CD4-positive, alpha-beta T cell treated with Interleukin-17A for 4 hours (primary cell): ENCODE measurements around the gene ABCB1.
"Not testable (repeated sequence)": the region's sequence is repeated elsewhere in the genome, so short reads cannot be mapped to it uniquely, and the experiment has no call there.

Experiments used
- DNase-seq: peaks from one replicate; pipeline ENCODE4 v3.0.0-alpha.2; 2020; ENCODE audit warnings: mixed read lengths

Gene ABCB1

DNA sequence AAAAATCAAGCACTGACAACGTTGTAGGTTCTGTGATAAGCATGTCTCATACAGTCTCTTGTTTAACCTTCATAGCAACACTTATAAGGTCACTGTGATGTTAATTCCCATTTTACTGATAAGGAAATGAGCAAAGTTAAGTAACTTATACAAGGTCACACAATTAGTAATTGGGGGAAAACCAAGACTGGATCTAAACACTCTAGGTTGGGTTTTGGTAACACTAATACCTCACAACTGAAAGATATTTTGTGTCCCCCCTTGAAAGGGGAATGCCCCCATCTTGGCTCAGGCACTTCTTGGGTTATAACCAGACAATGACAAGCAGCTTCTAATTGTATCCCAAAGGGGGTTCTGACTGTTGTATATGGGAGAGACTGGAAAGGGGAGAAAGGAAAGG is 89.2 kb downstream of the ABCB1 start:
- no peak for DNase-seq

DNA sequence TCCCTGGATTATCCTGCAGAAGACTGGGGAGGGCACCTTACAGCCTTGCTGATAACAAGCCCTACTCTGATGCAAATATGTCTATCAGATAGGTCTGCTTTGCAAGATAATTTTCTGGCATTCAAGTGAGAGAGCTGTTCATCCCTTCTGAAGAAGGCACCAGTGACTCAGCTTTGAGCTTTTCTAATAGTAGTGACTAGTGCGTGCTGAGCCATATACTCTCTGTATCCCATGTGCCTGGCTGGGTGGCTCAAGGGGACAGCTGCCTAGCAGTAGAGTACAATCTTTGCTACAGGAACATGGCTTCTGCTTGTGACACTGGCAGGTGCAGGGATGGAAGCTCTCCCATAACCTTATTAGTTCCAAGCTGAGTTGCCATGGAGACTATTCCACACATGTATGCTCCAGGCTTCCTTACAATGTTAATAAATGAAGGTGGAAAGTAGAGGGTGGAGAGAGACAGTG is 90.2 kb downstream of the ABCB1 start:
- DNase-seq: no peak

DNA sequence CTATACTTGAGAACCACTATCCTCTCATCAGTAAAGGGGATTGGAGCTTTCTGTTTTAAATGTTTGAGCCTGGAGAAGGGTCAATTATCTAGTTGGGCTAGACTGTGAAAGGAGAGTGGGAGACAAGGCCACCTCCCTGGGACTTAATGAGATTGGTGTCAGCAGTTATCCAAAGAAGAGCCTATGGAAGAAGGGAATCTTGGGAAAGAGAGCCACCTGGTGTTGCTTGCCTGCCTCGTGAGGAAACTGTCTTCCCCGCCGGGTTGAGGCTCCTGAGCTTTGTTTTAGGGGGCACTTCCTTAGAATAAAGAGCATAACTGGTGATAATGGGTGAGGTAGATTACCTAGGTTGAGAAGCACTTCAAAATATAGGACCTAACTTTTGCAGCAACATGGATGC is 93.2 kb downstream of the ABCB1 start:
- no peak for DNase-seq

DNA sequence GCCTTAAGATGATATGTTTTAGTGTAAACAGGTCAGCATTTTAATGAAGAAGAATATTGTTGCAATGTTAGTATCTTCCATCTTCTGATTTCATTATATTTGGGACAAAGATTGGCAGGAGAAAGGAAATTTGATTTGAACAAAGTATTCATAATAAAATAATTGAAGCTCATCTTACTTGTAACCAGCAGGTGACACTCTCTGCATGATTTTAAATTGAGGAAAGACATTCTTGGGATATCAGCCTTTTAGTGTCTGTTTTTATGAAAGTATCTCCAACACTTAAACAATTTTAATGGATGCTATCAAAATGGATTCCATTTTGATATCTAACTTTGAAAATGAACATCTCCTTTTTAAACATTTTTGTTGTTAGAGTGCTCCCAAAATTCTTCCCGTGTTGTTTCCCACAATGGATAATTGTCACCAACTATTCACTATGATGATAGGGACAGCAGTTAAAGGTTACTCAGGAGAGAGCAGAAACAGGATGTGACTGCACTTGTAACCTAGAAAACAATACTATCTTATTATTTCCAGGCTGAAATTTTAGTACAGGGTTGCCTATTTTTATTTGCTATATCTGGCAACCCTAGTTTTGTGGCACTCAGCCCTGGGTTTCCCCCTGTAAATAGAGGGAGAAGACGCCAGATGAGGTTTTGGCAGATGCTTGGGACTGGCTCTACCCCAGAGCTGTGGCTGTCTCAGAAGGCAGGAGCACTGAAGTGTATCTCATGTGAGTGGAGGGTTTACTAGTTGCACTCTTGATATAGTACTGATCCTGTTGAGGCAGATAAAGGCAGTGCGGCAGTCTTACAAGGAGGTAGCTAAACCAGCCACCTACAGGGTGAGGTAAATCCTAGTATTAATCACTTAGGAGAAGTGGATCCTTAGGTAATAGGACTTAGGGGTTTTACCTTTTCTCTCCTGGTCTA is 94.2 kb downstream of the ABCB1 start:
- no peak for DNase-seq

DNA sequence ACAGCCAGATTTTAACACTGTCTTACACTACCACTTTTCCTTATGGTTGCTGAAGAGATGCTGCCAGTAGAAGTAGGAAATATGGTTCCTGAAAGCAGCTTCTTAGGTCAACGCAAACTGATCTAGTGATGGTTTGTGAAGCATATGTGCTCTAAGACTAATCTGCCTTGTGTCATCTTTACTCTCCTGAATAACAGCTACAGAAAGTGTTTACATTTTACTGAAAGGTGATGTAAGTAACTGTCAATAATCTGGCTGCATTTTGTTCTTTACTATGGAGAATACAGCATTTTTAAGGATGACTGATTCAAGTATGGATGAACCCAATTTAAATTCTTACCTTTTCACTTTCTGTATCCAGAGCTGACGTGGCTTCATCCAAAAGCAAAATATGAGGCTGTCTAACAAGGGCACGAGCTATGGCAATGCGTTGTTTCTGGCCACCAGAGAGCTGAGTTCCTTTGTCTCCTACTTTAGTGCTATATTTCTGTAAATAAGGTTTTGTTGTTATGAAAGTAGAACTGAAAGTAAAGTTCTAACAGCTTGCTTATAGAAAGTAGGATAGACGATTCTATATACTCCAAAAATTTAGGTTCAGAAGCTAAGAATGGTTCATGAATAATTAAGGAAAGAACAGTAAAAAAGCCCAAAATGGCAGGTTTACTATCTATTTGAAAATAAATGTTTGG is 95.0 kb downstream of the ABCB1 start:
- DNase-seq: no peak

DNA sequence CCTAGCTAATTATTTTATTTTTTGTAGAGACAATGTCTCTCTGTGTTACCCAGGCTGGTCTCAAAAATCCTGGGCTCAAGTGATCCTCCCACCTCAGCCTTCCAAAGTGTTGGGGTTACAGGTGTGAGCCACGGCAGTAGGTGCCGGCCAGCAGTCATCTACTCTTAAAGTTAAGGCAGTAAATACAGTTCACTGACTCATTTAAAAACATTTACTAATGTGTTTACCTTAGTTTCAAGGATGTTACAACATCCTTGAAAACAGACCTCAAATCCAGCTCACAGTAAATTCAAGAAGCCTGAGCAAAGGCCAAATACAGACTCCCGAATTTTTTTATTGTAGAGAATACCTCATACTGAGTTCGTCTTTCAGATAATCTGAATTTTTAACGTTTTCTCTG is 95.6 kb downstream of the ABCB1 start:
- DNase-seq: no peak

DNA sequence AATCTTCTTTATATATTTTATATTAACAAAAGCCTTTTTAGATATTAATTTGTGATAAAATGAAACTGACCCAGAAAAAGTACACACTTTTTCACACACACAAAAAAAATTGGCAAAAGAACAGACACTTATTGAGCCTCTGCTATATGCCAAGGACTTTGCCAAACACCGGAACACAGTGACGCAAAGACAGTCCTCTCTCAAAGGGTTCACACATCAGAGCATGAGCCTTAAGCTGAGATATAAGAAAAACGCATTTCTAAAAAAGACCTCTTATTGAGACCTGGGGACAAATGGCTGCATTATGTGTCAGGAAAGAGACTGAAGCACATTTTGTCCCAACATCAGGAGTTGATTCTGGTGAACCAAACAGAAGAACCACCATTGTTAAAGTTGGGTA is 101.2 kb downstream of the ABCB1 start:
- no peak for DNase-seq

DNA sequence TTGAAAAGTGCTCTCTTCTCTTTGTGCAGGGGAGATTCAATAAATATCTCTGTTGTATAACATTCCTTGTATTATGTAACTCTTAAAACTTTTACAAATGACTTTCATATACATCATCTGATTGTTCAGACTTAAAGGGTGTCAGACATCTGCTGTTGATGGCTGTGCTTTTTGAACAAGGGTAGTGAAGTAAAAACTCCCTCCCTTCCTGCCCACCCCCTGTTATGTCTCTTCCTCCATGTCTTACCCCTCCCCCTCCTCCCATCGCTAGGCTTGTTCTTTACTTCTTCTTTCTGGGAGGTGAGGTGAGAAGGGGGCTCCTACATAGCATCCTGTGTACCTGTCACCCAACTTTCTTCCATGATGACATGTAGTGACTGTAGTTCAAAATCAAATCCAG is 101.8 kb downstream of the ABCB1 start:
- DNase-seq: no peak

DNA sequence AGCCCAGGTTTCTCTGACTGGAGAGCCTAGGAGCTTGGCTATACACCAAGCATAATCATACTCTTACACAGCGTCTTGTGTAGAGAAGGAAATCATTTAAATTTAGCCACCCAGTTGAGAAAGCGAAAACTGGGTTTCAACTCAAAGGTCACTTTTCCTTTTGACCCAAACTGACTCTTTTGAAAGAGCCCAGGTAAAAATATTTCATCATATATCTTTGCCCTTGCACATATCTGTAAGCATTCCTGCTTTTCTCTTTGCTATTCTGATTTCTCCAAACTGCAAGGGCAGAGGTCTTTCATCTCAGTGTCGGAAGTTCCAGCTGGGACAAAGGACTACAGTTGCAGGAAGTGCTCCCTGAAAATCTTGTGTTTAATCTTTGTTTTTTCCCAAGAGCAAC is 103.2 kb downstream of the ABCB1 start:
- DNase-seq: no peak

DNA sequence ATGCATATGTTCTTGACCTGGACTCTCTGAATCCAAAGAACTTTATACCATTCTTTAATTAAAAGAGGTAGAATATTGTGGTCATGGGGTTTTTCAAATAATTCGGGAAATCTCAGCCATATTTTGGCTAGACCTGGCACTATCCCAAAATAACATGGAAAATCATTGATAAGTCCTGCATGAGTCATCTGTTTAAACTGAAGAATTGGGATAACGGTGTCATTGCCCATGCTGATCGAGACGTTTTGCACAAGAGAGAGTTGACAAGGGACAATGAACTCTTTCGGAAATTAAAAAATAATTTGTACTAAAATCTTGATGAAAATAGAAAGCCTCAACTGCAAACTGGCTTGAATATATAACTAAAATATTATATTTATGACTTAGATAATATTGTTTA is 105.3 kb downstream of the ABCB1 start:
- no peak for DNase-seq

DNA sequence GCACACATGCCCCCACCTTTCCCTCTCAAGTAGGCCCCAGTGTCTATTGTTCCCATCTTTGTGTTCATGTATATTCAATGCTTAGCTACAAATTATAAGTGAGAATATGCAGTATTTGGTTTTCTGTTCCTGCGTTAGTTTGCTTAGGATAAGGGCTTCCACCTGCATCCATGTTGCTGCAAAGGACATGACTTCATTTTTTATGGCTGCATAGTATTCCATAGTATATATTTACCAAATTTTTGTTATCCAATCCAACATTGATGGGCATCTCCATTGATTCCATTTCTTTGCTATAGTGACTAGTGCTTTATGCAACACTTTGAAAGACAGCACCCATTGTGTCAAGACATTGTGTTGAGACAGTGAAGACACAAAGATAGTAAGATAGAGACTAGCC is 106.2 kb downstream of the ABCB1 start:
- no peak for DNase-seq

DNA sequence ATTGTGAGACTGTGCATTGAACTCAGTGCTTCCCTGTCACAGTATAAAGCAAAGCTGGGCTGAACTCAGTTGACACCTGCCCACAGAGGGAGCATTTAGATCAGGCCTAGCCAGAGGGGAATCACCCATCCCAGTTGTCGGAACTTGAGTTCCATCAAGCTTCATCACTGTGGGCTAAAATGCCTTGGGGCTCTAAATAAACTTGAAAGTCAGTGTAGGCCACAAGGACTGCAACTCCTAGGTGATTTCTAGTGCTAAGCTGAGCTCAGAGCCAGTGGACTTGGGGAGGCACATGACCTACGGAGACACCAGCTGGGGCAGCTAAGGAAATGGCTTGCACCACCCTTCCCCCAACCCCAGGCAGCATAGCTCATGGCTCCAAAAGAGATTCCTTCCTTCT is 117.6 kb downstream of the ABCB1 start:
- DNase-seq: no peak

DNA sequence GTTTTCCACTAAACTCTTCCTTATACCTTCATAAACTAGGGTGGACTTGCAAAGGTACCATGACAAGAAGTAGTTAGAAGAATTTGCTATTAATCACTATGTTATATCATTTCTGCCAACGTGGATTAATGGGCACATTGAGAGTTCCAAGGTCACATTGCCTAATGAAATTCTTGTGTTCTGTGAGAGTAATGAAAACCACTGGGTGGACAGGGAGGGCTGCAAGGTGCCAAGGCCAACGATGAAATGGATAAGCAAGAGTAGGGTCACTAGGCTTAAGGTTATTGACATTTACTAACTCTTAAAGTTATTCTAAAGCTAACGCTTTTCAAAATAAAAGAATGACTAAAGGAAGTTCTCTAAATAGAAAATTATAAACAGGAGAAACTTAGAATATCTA is 118.6 kb downstream of the ABCB1 start:
- no peak for DNase-seq

DNA sequence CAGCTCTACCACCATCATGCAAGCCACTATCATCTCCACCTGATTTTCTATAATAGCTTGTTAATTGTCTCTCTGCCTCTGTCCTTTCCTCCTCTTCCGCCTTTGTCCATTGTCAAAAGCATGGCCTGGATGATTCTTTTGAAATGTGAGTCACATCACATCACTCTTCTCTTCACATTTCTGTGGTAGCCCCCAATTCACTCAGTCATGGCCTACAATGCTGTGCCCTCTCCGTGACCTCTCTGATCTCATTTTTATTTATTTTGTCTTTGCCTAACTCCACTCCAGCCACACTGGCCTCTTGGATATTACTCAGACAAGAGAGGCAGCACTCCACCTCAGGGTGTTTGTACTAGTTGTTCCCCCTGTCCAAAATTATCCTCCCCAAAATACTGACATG is 120.3 kb downstream of the ABCB1 start:
- DNase-seq: no peak

DNA sequence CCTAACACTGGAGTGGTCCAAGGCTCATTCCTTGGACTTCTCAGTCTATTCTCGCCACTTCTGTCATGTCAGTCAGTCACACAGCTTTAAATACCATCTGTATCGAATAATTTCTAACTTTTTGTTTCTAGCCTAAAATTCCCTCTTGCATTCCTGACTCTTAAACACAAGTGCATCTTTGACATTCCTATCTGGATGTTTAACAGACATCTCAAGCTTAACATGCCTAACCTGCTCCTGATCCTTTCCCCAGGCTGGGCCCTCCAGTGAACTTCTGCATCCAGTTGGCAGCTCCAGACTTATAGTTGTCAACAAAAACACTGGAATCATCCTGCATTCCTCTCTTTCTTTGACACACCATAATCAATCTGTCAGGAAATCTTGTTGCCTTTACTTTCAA is 120.7 kb downstream of the ABCB1 start:
- no peak for DNase-seq

DNA sequence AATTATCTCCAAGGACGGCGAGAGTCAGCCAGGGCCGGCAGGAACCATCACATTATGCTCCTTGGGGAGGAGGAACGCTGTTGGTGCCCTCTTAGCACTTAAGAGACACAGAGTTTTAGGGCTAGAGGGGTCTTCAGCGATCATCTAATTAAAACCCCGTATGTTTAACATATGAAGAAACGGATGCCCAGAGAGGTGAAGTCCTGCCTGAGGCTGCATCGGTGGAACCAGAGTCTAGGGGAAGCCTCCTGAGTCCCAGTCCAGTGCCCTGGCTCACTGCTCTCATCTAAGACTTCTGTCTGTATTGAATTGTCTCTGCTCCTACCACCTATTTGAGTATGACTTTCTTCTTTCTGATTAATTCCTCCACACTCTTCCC is 124.5 kb downstream of the ABCB1 start:
- DNase-seq: no peak

DNA sequence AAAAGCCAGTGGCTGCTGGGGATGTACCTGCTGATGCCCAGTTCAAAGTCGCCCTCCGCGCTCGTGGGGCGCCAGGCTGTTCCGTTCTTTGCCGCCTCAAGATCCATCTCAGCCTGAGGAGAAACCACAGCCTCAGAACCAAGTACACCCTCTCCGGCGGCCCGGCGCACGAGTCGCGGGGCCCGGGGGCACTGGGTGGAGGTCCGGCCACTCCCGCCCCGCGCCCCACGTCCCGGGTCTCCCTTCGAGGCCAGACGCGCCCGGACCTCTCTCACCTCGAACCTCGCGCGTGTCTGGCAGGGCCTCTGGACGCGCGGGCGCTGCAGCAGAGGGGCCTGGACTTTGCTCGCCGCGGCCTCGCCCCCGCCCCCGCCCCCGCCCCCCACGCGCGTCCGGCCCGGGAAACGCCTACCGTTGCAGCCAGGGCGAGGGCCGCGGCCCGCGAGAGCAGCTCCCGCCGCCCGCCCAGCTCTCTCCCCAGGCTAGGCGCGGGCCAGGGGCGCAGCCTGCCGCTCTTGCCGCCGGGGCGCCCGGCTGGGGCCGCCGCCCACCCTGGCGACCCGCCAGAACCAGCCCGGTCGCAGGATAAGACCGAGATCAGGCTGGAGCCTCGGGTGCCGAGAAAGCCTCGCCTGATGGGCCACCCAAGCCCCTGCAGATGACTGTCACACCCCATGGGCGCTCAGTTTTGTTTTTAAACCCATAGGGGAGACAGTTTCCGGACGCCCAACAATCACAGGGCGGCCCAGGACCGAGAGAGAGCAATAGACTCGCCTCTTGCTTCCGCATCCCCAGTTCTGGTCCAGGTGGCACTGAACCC is 125.1 kb downstream of the ABCB1 start, which contains the start of gene ABCB4:
TSS of gene ABCB4 (minus strand) at position 322 of the 820 bp plus-strand sequence. CDS start at position 107, 215 bp downstream.
- DNase-seq: no peak

DNA sequence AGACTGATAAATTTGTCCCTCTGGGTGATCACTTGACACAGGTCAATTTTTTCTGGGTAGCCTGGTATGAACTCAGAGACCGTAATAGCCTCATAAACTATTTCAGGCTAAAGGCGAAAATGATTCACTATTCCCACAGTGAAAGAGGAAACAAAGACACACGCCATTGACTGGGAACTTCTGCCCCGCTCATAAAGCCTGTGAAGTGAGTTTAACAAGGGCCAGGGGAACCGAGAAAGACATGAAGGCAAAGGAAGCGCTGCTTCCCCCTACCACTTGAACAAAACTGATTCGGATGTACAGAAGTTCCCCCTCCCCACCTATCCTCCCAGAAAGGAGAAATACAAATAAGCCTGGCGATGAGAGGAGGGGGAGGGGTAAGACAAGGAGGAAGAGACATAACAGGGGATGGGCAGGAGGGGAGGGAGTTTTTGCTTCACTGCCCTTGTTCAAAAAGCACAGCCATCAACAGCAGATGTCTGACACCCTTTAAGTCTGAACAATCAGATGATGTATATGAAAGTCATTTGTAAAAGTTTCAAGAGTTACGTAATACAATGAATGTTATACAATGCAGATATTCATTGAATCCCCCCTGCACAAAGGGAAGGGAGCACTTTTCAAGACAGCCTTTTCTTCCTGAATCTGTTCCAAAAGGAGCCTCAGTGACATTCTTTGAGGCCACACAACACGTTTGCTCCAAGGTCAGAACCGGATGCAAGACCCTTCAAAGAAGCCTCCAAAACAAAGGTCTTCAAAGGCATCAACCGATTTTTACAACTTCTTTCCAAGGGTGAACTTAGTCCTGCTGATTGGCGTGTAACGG is 125.9 kb downstream of the ABCB1 start:
- DNase-seq: no peak

DNA sequence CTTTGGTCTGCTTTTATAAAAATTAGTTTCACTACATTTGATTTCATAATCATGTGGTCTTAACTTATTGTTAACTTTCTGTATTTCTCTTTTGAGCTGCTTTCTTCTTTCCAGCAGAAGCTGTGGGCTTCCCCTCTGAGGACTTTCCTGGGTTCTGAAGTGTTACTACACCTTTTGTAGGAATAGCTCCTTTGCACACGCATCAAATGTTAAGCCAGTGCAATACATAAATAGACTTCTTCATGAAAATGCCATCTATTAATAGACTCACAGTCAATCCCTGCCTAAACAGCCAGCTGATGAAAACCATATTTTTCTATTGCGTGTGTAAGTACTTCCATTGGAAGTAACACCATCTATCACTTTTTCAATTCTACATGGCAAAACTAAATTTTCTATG is 126.7 kb downstream of the ABCB1 start:
- DNase-seq: no peak

DNA sequence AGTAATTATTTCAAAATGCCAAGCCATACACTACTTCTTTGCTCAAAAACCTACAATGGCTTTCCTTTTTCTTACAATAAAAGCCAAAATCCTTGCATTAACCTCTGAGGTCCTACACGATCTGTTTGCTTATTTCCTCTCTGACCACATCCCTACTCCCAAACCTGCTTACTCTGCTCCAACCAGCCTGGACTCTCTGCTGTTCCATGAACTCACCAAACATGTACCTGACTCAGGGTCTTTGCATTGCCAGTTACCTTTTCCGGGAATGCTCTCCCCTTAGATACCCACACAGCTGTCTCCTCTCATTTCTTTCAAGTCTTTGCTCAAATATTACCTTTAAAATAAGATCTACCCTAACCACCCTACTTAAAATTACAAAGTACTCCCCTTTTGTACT is 127.5 kb downstream of the ABCB1 start:
- no peak for DNase-seq

DNA sequence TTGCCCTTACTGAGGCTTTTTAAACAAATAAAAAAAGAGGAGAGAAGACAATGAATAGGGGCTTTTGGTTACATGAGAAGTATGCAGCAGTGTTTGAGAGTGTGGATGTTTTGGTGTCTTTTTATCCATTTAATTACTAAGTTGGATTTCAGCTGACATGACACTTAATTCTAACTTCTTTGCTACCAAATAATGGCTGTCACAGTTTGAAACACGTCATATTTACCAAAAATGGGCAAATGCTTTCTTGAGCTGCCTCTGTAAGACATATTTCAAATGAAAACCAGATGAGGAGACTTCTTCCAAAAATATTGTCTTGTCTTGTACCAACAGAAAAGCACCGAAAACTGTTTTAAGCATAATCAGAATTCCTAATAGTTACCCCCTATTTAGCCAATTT is 129.2 kb downstream of the ABCB1 start:
- DNase-seq: no peak

DNA sequence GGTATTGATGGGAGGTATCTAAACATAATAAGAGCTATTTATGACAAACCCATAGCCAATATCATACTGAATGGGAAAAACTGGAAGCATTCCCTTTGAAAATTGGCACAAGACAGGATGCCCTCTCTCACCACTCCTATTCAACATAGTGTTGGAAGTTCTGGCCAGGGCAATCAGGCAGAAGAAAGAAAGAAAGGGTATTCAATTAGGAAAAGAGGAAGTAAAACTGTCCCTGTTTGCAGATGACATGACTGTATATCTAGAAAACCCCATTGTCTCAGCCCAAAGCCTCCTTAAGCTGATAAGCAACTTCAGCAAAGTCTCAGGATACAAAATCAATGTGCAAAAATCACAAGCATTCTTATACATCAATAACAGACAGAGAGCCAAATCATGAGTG is 131.5 kb downstream of the ABCB1 start:
- not testable (repeated sequence) for DNase-seq

DNA sequence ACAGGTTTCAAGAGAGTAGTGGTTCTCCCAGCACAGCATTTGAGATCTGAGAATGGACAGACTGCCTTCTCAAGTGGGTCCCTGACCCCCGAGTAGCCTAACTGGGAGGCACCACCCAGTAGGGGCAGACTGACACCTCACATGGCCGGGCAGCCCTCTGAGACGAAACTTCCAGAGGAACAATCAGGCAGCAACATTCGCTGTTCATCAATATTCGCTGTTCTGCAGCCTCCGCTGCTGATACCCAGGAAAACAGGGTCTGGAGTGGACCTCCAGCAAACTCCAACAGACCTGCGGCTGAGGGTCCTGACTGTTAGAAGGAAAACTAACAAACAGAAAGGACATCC is 135.2 kb downstream of the ABCB1 start:
- not testable (repeated sequence) for DNase-seq
